Sigmoid colon (tissue), 4 donors: ENCODE measurements around the gene WNK2.

ENCODE experiments used
- EP300 ChIP-seq, 4 donors: sonication (generic); formaldehyde crosslinking; IDR thresholded peaks; one replicate each; pipeline ENCODE4 v1.6.1; 2017; ENCODE audit warnings: antibody characterized with exemption in 4 of 4
- POLR2A ChIP-seq, 2 donors: fragments of 450-650 bp; IDR thresholded peaks; one replicate each; pipeline ENCODE4 v1.6.1; 2016; ENCODE audit warnings: antibody characterized with exemption in 2 of 2, mild to moderate bottlenecking in 2 of 2, moderate library complexity in 2 of 2
- POLR2AphosphoS5 ChIP-seq, 4 donors: sonication (generic); formaldehyde crosslinking; IDR thresholded peaks; one replicate each; pipeline ENCODE4 v1.6.1; 2017; ENCODE audit warnings: antibody characterized with exemption in 4 of 4

- TF ChIP-seq POLR2A (IDR thresholded peaks at IDR 0.05) (no peak), EP300 (IDR thresholded peaks at IDR 0.05) (no peak), POLR2AphosphoS5 (IDR thresholded peaks at IDR 0.05) (no peak)
Observed at GRCh38 chr9:93134740-93135444, 49.0 kb upstream of the WNK2 start.
